ENCODE data around the gene MACROD1. TPM values are rescaled to one million over a fixed set of nuclear protein-coding genes. Genes with fewer than 3 reads are reported as not detected.

MACROD1 gene
- total and polyA plus RNA-seq, 12 donors: 5.5 to 62.9 (median 26.8) TPM

- intact Hi-C loops (cut with DNase I): no loop called here
- Histone ChIP-seq H3K4me1 (replicated peaks in 1 of 2) (no peaks in the 10 kb centered on the region), H3K36me3 (replicated peaks in 1 of 2) (no peaks in the 10 kb centered on the region), H3K27me3 (no peaks in the 10 kb centered on the region), H3K4me3 (no peak overlapping the region), H3K27ac (no peak overlapping the region), H3K9me3 (replicated peaks in 1 of 3) (no peaks in the 10 kb centered on the region)
- TF ChIP-seq POLR2A (IDR thresholded peaks at IDR 0.05) (no peak), CTCF (IDR thresholded peaks at IDR 0.05) (no peak)
- no peak for DNase-seq
- WGBS, 4 donors: 82 to 92% (median 87%) methylated on average over 11 to 14 of the region's 14 CpGs
These were observed 40.2 kb downstream of the MACROD1 start for GRCh38 chr11:64125676-64126075.

GRCh38 chr11:64124147-64124546 lies 41.8 kb downstream of the MACROD1 start:
- Histone ChIP-seq H3K4me3 (no peak overlapping the region), H3K27ac (no peak overlapping the region), H3K27me3 (no peaks in the 10 kb centered on the region), H3K4me1 (replicated peaks in 1 of 2) (no peaks in the 10 kb centered on the region), H3K9me3 (replicated peaks in 1 of 3) (no peaks in the 10 kb centered on the region), H3K36me3 (replicated peaks in 1 of 2) (no peaks in the 10 kb centered on the region)
- intact Hi-C loops (cut with DNase I): no loop called here
- no peak for TF ChIP-seq POLR2A (IDR thresholded peaks at IDR 0.05)
- no peak for TF ChIP-seq CTCF (IDR thresholded peaks at IDR 0.05)
- DNase-seq: peak in 1 of 7 donors; percentile 75
- 81 to 89% (median 87%) methylated on average over 8 to 9 of the region's 9 CpGs for WGBS, 4 donors

DNA sequence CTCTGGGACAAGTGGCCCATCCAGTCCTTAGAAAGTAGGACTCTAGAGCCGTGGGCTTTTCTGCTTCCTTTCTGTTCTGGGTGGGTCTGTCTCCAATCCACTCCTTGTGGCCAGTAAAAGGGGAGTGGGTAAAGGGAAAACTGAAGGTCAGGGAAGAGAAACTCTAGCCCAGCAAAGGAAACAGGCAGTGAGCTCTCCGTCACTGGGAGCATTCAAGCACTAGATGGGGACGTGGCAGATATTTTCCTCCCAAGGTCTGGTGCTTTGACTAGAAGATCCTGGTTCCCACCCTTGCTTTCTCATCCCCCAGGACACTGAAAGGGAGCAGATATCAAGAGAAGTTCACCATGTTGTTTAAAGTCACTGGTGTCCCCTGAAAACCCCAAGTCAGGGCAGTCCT lies 42.2 kb downstream of the MACROD1 start:
- no peak overlapping the region for H3K4me3 ChIP-seq
- H3K36me3 ChIP-seq (replicated peaks in 1 of 2): no peaks in the 10 kb centered on the region
- no peaks in the 10 kb centered on the region for H3K27me3 ChIP-seq
- no peak for TF ChIP-seq CTCF (IDR thresholded peaks at IDR 0.05)
- no peak for TF ChIP-seq POLR2A (IDR thresholded peaks at IDR 0.05)
- no peaks in the 10 kb centered on the region for H3K9me3 ChIP-seq (replicated peaks in 1 of 3)
- no peak overlapping the region for H3K27ac ChIP-seq
- 72 to 92% (median 84%) methylated on average over 3 of the region's 3 CpGs for WGBS, 4 donors
- intact Hi-C loops (cut with DNase I): no loop called here
- no peaks in the 10 kb centered on the region for H3K4me1 ChIP-seq (replicated peaks in 1 of 2)
- DNase-seq: no peak

GRCh38 chr11:64122411-64123410 lies 43.2 kb downstream of the MACROD1 start:
- H3K9me3 ChIP-seq (replicated peaks in 1 of 3): no peaks in the 10 kb centered on the region
- H3K4me3 ChIP-seq: no peak overlapping the region
- TF ChIP-seq POLR2A (IDR thresholded peaks at IDR 0.05) (no peak), CTCF (IDR thresholded peaks at IDR 0.05) (no peak)
- intact Hi-C loops (cut with DNase I): no loop called here
- no peaks in the 10 kb centered on the region for H3K27me3 ChIP-seq
- DNase-seq: peak; percentile 56 to 87 (median 78)
- no peaks in the 10 kb centered on the region for H3K4me1 ChIP-seq (replicated peaks in 1 of 2)
- 59 to 62% (median 61%) methylated on average over 21 to 28 of the region's 28 CpGs for WGBS, 4 donors
- no peak overlapping the region for H3K27ac ChIP-seq
- H3K36me3 ChIP-seq (replicated peaks in 1 of 2): no peaks in the 10 kb centered on the region

Measured in adrenal gland (tissue), 12 donors.